ENCODE results near the gene CABLES2. TPM values are rescaled to one million over a fixed set of nuclear protein-coding genes. Genes with fewer than 3 reads are reported as not detected.
A peak's percentile ranks its signal among the peaks of the same experiment; 100 is the strongest.

CABLES2 gene
- total RNA-seq, 1 experiment from 2014 or later = 12.4 TPM

DNA sequence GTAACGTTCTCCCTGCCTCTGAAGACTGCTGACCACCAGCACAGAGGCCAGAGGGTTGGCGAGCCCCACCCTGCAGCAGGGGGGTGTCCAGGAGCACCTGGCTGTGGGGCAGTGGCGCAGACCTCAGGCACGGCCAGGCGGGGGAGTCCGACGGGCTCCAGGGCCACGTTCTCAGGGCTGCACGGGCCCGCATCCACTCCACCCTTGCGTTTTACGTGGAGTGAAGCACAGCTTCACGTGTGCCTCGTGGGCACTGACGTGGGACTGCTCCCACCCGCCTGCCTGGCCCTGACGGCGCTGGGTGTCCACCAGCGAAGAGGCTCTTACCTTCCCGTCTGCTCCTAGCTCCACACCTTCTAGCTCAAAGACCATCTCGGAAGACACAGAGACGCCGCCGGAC is 13.3 kb downstream of the CABLES2 start:
- Histone ChIP-seq H3K9me2 (replicated peaks; ENCODE audit: low read length) (no peaks in the 10 kb centered on the region), H4K20me1 (ENCODE audit: low read length) (peaks cover 12% of the 10 kb centered on the region), H3K27me3 (ENCODE audit: low read length) (no peaks in the 10 kb centered on the region), H3K4me3 (ENCODE audit: low read length) (no peak overlapping the region), H3K4me1 (ENCODE audit: insufficient read depth, low read length) (no peaks in the 10 kb centered on the region), H3K79me2 (ENCODE audit: low read length) (peaks cover 9% of the 10 kb centered on the region), H2AFZ (ENCODE audit: low read length) (no peak overlapping the region), H3K4me2 (ENCODE audit: low read length) (no peak overlapping the region), H3K9me3 (ENCODE audit: low read length) (no peaks in the 10 kb centered on the region), H3K27ac (ENCODE audit: low read length) (no peak overlapping the region), H3F3A (ENCODE audit: low read length, unreplicated experiment) (peaks cover 14% of the 10 kb centered on the region), H3K36me3 (ENCODE audit: low read depth, low read length) (peaks cover 11% of the 10 kb centered on the region), H3K9ac (ENCODE audit: low read length) (no peak overlapping the region)
- POLR2A ChIA-PET (ENCODE audit: unreplicated experiment) = no interaction called here
- no peak for DNase-seq
- CTCF ChIA-PET = no interaction called here
- TF ChIP-seq EZH2 (IDR thresholded peaks at IDR 0.05; ENCODE audit: low read length, unreplicated experiment) (no peak), EZH2phosphoT487 (IDR thresholded peaks at IDR 0.05; ENCODE audit: borderline replicate concordance, low read length) (no peak)
- TF ChIP-seq, protein P1, sequence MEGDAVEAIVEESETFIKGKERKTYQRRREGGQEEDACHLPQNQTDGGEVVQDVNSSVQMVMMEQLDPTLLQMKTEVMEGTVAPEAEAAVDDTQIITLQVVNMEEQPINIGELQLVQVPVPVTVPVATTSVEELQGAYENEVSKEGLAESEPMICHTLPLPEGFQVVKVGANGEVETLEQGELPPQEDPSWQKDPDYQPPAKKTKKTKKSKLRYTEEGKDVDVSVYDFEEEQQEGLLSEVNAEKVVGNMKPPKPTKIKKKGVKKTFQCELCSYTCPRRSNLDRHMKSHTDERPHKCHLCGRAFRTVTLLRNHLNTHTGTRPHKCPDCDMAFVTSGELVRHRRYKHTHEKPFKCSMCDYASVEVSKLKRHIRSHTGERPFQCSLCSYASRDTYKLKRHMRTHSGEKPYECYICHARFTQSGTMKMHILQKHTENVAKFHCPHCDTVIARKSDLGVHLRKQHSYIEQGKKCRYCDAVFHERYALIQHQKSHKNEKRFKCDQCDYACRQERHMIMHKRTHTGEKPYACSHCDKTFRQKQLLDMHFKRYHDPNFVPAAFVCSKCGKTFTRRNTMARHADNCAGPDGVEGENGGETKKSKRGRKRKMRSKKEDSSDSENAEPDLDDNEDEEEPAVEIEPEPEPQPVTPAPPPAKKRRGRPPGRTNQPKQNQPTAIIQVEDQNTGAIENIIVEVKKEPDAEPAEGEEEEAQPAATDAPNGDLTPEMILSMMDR (conservative IDR thresholded peaks at IDR 0.05; ENCODE audit: low read depth, low read length) = no peak
- BruUV-seq (replicated peaks) = no TSS peak
- intact Hi-C loops (cut with micrococcal nuclease) = no loop called here
- ATAC-seq = no peak

DNA sequence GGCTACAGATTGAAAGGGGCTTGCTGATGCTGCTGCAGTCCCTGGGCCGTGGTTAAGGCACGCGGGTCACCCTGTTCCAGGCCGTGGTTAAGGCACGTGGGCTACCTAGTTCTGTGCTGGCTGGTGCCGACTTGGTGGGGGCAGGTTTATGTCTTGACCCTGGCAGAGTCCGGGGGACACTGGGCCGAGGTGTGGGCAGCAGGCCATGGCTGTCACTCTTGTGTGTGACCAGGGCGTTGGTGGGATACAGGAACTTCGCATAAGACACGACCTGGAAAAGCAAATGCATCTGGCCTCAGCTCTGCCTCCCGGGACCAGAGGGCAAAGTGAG is 13.8 kb downstream of the CABLES2 start:
- intact Hi-C loops (cut with micrococcal nuclease) = no loop called here

DNA sequence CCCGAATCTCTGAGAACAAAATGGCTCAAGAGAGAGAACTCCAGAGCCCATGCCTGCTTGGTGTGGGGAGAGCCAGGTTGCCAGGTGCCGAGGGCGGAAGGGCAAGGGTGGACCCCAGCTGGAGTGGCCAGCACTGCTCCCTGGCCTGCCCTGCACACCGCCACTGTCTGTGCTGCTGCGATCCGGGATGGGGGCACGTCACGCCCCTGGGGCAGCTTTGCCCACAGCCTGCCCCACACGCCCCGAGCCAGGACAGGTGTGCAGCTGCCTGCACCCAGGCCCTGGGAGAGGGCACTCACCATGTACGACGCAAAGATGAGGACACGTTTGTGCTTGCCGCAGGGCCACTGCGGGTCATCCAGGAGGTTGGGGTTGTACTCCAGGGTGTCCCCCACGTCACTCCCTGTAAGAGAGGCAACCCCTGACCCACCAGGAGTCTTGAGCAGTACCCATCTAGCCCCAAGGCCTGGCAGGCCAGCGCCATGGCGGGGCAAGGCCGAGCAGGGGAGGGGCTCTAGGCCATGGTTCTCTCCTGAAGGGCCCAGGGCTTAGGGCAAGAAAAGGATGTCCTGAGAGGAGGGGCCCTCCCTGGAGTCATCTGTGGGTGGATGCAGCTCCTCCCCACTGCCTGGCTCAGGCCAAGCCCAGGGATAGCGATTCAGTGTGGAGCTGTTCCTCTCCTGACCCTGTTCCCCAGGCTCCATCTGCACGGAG is 14.3 kb downstream of the CABLES2 start:
- Histone ChIP-seq H3K27me3 (ENCODE audit: low read length) (no peaks in the 10 kb centered on the region), H3K9me3 (ENCODE audit: low read length) (no peaks in the 10 kb centered on the region), H3K4me1 (ENCODE audit: insufficient read depth, low read length) (peaks cover 9% of the 10 kb centered on the region), H3K79me2 (ENCODE audit: low read length) (peaks cover 19% of the 10 kb centered on the region), H3K9ac (ENCODE audit: low read length) (no peak overlapping the region), H3K36me3 (ENCODE audit: low read depth, low read length) (peaks cover 21% of the 10 kb centered on the region), H3K27ac (ENCODE audit: low read length) (no peak overlapping the region), H3F3A (ENCODE audit: low read length, unreplicated experiment) (peaks cover 21% of the 10 kb centered on the region), H3K4me3 (ENCODE audit: low read length) (no peak overlapping the region), H3K4me2 (ENCODE audit: low read length) (no peak overlapping the region), H2AFZ (ENCODE audit: low read length) (no peak overlapping the region), H4K20me1 (ENCODE audit: low read length) (peaks cover 23% of the 10 kb centered on the region), H3K9me2 (replicated peaks; ENCODE audit: low read length) (no peaks in the 10 kb centered on the region)
- no TSS peak for BruUV-seq (replicated peaks)
- intact Hi-C loops (cut with micrococcal nuclease) = no loop called here
- no peak for DNase-seq
- ChIA-PET CTCF (no interaction called here), POLR2A (ENCODE audit: unreplicated experiment) (no interaction called here)
- ATAC-seq = 0 out of 2 replicates have a peak, but pooled peaks have one; percentile 6
- TF ChIP-seq EZH2phosphoT487 (IDR thresholded peaks at IDR 0.05; ENCODE audit: borderline replicate concordance, low read length) = no peak
- no peak for TF ChIP-seq EZH2 (IDR thresholded peaks at IDR 0.05; ENCODE audit: low read length, unreplicated experiment)
- TF ChIP-seq, protein P1 (conservative IDR thresholded peaks at IDR 0.05; ENCODE audit: low read depth, low read length) = no peak

More for the DNA sequence above, 13.8 kb downstream of the CABLES2 start:
- no TSS peak for BruUV-seq (replicated peaks)
- Histone ChIP-seq H3K79me2 (ENCODE audit: low read length) (peaks cover 14% of the 10 kb centered on the region), H3K9me3 (ENCODE audit: low read length) (no peaks in the 10 kb centered on the region), H3F3A (ENCODE audit: low read length, unreplicated experiment) (peaks cover 19% of the 10 kb centered on the region), H2AFZ (ENCODE audit: low read length) (no peak overlapping the region), H3K27me3 (ENCODE audit: low read length) (no peaks in the 10 kb centered on the region), H3K4me2 (ENCODE audit: low read length) (no peak overlapping the region), H4K20me1 (ENCODE audit: low read length) (peaks cover 18% of the 10 kb centered on the region), H3K4me1 (ENCODE audit: insufficient read depth, low read length) (peaks cover 4% of the 10 kb centered on the region), H3K36me3 (ENCODE audit: low read depth, low read length) (peaks cover 16% of the 10 kb centered on the region), H3K4me3 (ENCODE audit: low read length) (no peak overlapping the region), H3K27ac (ENCODE audit: low read length) (no peak overlapping the region), H3K9ac (ENCODE audit: low read length) (no peak overlapping the region), H3K9me2 (replicated peaks; ENCODE audit: low read length) (no peaks in the 10 kb centered on the region)
- ChIA-PET CTCF (no interaction called here), POLR2A (ENCODE audit: unreplicated experiment) (no interaction called here)
- TF ChIP-seq EZH2phosphoT487 (IDR thresholded peaks at IDR 0.05; ENCODE audit: borderline replicate concordance, low read length) (no peak), EZH2 (IDR thresholded peaks at IDR 0.05; ENCODE audit: low read length, unreplicated experiment) (no peak)
- TF ChIP-seq, protein P1 (conservative IDR thresholded peaks at IDR 0.05; ENCODE audit: low read depth, low read length) = no peak
- no peak for ATAC-seq
- no peak for DNase-seq

Data from PC-3 (cell line).